ENCODE data around the gene ARHGAP8. TPM values are rescaled to one million over a fixed set of nuclear protein-coding genes. Genes with fewer than 3 reads are reported as not detected.

Gene ARHGAP8
- total and polyA plus RNA-seq, 10 of the 15 experiments (the other 5 are each of a cell fraction or from before 2014, with no cell fraction given): 0.33 TPM; not detected in 9

DNA sequence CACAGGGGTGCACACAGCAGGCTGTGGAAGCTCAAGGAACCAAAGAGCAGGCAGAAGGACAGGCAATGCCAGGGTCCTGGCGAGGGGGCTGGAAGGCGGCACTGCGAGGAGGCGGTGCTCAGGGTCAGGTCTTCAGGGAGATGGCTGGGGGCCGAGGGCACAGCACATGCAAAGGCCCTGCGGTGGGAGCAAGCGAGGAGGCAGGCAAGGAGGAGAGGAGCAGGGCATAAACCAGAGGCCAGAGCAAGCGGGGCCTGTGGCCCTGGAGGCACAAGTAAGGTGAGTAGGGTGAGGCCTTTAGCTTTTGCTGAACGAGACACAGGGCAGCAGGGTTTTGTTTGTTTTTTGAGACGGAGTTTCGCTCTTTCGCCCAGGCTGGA is 126.9 kb downstream of the ARHGAP8 start:
- H3K4me1 ChIP-seq (ENCODE audit: control insufficient read depth, insufficient read depth, low read length): no peaks in the 10 kb centered on the region
- no peaks in the 10 kb centered on the region for H4K20me1 ChIP-seq (ENCODE audit: control insufficient read depth, insufficient read depth)
- H3K36me3 ChIP-seq (ENCODE audit: control insufficient read depth in 2 of 2, insufficient read depth in 2 of 2, low read length in 1 of 2): no peaks in the 10 kb centered on the region
- no peak for ATAC-seq
- H3K4me3 ChIP-seq: no peak overlapping the region
- DNase-seq (ENCODE audit: low read depth, low spot score): no peak
- no peak for TF ChIP-seq ZNF207 (IDR thresholded peaks at IDR 0.05; ENCODE audit: borderline replicate concordance)
- no peak for TF ChIP-seq RB1 (IDR thresholded peaks at IDR 0.05; ENCODE audit: borderline replicate concordance)
- TF ChIP-seq SMAD1 (IDR thresholded peaks at IDR 0.05; ENCODE audit: low read depth, partially characterized antibody): no peak
- no peak for TF ChIP-seq PAX5 (IDR thresholded peaks at IDR 0.05; ENCODE audit: borderline replicate concordance, low read depth, low read length)
- no peak for TF ChIP-seq ZNF274 (IDR thresholded peaks at IDR 0.05; ENCODE audit: insufficient read depth, insufficient read length)
- TF ChIP-seq IKZF2 (IDR thresholded peaks at IDR 0.05): no peak
- TF ChIP-seq, protein P1, sequence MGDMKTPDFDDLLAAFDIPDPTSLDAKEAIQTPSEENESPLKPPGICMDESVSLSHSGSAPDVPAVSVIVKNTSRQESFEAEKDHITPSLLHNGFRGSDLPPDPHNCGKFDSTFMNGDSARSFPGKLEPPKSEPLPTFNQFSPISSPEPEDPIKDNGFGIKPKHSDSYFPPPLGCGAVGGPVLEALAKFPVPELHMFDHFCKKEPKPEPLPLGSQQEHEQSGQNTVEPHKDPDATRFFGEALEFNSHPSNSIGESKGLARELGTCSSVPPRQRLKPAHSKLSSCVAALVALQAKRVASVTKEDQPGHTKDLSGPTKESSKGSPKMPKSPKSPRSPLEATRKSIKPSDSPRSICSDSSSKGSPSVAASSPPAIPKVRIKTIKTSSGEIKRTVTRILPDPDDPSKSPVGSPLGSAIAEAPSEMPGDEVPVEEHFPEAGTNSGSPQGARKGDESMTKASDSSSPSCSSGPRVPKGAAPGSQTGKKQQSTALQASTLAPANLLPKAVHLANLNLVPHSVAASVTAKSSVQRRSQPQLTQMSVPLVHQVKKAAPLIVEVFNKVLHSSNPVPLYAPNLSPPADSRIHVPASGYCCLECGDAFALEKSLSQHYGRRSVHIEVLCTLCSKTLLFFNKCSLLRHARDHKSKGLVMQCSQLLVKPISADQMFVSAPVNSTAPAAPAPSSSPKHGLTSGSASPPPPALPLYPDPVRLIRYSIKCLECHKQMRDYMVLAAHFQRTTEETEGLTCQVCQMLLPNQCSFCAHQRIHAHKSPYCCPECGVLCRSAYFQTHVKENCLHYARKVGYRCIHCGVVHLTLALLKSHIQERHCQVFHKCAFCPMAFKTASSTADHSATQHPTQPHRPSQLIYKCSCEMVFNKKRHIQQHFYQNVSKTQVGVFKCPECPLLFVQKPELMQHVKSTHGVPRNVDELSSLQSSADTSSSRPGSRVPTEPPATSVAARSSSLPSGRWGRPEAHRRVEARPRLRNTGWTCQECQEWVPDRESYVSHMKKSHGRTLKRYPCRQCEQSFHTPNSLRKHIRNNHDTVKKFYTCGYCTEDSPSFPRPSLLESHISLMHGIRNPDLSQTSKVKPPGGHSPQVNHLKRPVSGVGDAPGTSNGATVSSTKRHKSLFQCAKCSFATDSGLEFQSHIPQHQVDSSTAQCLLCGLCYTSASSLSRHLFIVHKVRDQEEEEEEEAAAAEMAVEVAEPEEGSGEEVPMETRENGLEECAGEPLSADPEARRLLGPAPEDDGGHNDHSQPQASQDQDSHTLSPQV (IDR thresholded peaks at IDR 0.05): no peak
- TF ChIP-seq, protein P2, sequence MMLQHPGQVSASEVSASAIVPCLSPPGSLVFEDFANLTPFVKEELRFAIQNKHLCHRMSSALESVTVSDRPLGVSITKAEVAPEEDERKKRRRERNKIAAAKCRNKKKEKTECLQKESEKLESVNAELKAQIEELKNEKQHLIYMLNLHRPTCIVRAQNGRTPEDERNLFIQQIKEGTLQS (IDR thresholded peaks at IDR 0.05; ENCODE audit: borderline replicate concordance, extremely low read depth, low read depth, low read length): no peak
- no peak for TF ChIP-seq TARDBP (IDR thresholded peaks at IDR 0.05; ENCODE audit: borderline replicate concordance)
- no peak for FAIRE-seq
- H3K9me3 ChIP-seq (replicated peaks; ENCODE audit: control insufficient read depth, insufficient read depth, low read length): no peaks in the 10 kb centered on the region; the same call in 2 of the 3 replicates
- H3K27me3 ChIP-seq (replicated peaks in 1 of 2; ENCODE audit: control insufficient read depth in 2 of 2, insufficient read depth in 2 of 2, low read length in 1 of 2): no peaks in the 10 kb centered on the region; a peak in 1 of 4 replicates
- no TSS peak for BruUV-seq (replicated peaks)
- no peak overlapping the region for H3K27ac ChIP-seq (ENCODE audit: control insufficient read depth, insufficient read depth)
- ChIA-PET POLR2A (interaction anchor here (0.6 kb wide), 1 partner anchor 294 kb away, joined by 4 read pairs; no protein-coding TSS in a partner anchor), SMC1A (ENCODE audit: uncharacterized antibody, unreplicated experiment) (no interaction called here), RAD21 (ENCODE audit: unreplicated experiment) (no interaction called here), CTCF (no interaction called here)
- intact Hi-C loops (cut with micrococcal nuclease; ENCODE audit: unreplicated experiment): no loop called here
- WGBS (ENCODE audit: insufficient coverage, insufficient replicate concordance, low lambda C conversion rate, missing lambda C conversion rate): 48% methylated on average over 12 of the region's 12 CpGs
- H3K79me2 ChIP-seq (ENCODE audit: control insufficient read depth, insufficient read depth, low read length): no peaks in the 10 kb centered on the region
- no peak overlapping the region for H3K9ac ChIP-seq (ENCODE audit: control insufficient read depth, insufficient read depth, low read length)
- no peak overlapping the region for H2AFZ ChIP-seq (ENCODE audit: control insufficient read depth, low read depth, low read length)
- H3K4me2 ChIP-seq (ENCODE audit: control insufficient read depth, insufficient read depth): no peak overlapping the region
- in situ Hi-C loops (cut with MboI): loop anchor here (25.0 kb wide), 1 partner anchor 517 kb away; no protein-coding TSS in a partner anchor

Data from GM12878 (cell line).